Measurements from ENCODE around the gene GGCX. TPM values are rescaled to one million over a fixed set of nuclear protein-coding genes. Genes with fewer than 3 reads are reported as not detected.
A peak's percentile ranks its signal among the peaks of the same experiment; 100 is the strongest.

Gene GGCX
- total and polyA plus RNA-seq, 2 donors (not counting 3 experiments of a cell fraction or from before 2014, with no cell fraction given): 48.0 to 62.7 TPM

DNA sequence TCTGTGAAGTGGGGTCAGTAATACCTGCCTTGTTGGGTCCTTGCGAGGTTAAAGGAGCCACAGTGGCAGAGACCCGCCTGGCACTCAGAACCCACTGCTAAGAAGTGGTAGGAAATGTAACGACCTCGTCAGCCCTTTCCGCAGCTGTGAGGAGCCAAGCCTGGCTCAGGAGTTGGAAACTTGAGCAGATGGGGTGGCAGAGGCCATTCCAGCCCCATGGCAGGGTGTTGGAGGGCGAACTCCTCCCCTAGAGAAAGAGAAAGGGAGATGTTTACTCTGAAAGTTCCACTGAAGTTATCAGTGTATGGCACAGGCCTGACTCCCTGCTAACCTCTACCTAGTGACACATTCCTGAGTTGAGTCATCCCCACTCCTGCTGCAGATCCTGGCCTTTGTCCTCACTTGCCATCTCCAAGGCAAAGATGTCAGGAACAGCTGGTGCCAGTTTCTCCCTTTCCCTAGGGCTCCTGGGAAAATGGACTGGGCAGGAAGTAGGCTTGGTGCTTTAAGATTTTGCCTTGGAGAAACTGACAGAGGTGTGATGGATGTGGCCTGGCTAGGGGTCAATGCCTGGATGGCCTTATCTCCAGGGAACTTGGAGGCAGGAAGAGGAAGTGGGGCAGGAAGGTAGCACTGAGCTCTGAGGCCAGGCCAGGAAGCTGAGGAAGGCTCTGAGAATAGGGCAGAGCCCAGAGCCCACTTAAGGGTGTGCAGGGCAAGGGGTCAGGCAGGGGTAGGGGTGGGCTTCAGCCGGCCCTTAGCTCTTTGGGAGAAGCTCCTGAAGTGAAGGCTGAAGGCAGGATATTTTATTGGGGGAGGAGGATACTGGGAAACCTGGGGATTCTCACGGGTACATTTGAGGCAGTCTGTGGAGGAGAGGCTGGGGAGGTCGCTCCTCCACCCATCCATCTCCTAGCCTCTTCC lies 23.8 kb upstream of the GGCX start:
- POLR2A ChIA-PET: interaction anchor here (0.6 to 1.3 kb wide), 6 partner anchors 10 to 77 kb away, joined by 3 to 8 read pairs (median 6); partner anchors contain the start of genes C2orf68, MAT2A, RNF181 and USP39
- BruUV-seq (replicated peaks): TSS peak; percentile 82
- Histone ChIP-seq H3K9ac (replicated peaks; ENCODE audit: extremely low read depth, insufficient read depth, low read length) (peak overlapping the region; percentile 78), H3K9me3 (replicated peaks; ENCODE audit: control insufficient read depth, insufficient read depth, low read length) (no peaks in the 10 kb centered on the region), H3K27me3 (ENCODE audit: control insufficient read depth in 2 of 2, insufficient read depth in 2 of 2, low read length in 2 of 2) (no peaks in the 10 kb centered on the region), H3K36me3 (ENCODE audit: control insufficient read depth in 2 of 2, extremely low read depth in 1 of 2, insufficient read depth in 2 of 2, low read length in 2 of 2) (no peaks in the 10 kb centered on the region), H3K4me3 (replicated peaks in 1 of 3; ENCODE audit: insufficient read depth in 1 of 3, low read depth in 1 of 3, low read length in 3 of 3) (peak overlapping the region; percentile 17 to 58 (median 55)), H3K9me1 (replicated peaks; ENCODE audit: control insufficient read depth, extremely low read depth, insufficient read depth, low read length) (no peaks in the 10 kb centered on the region), H2AFZ (ENCODE audit: low read depth, low read length) (no peak overlapping the region), H3K79me2 (ENCODE audit: control insufficient read depth, insufficient read depth, low read length) (peaks cover 20% of the 10 kb centered on the region), H3K4me1 (ENCODE audit: control insufficient read depth, extremely low read depth, insufficient read depth, low read length) (peaks cover 56% of the 10 kb centered on the region), H3K4me2 (ENCODE audit: insufficient read depth, low read length) (peak overlapping the region; percentile 40), H3K27ac (ENCODE audit: insufficient read depth, low read depth, low read length) (peak overlapping the region; percentile 66), H4K20me1 (replicated peaks; ENCODE audit: control insufficient read depth, extremely low read depth, insufficient read depth, low read length) (no peaks in the 10 kb centered on the region)
- DNase-seq (ENCODE audit: low read depth, low spot score) (peak; percentile 90), FAIRE-seq (peak; percentile 92)
- intact Hi-C loops (cut with micrococcal nuclease): loop anchor here (1.0 to 2.0 kb wide), 4 partner anchors 10 to 32 kb away; partner anchors contain the start of genes GGCX, RNF181, TMEM150A and USP39
- TF ChIP-seq POLR2A (IDR thresholded peaks at IDR 0.05; ENCODE audit: low read depth, low read length) (peak; percentile 82), GATA2 (IDR thresholded peaks at IDR 0.05; ENCODE audit: insufficient read depth, insufficient read length, low read depth, low read length) (peak; percentile 88), JUN (IDR thresholded peaks at IDR 0.05; ENCODE audit: borderline replicate concordance, insufficient read depth, insufficient read length, low read depth) (peak; percentile 85), FOS (IDR thresholded peaks at IDR 0.05; ENCODE audit: borderline replicate concordance, insufficient read depth, low read length) (peak; percentile 84), MYC (IDR thresholded peaks at IDR 0.05; ENCODE audit: low read depth, low read length) (no peak), POLR2AphosphoS5 (IDR thresholded peaks at IDR 0.05; ENCODE audit: insufficient read depth, low read depth, low read length) (peak; percentile 67), EZH2 (IDR thresholded peaks at IDR 0.05; ENCODE audit: borderline replicate concordance, low read depth, low read length, severe bottlenecking) (no peak)
- TF ChIP-seq, protein P1, sequence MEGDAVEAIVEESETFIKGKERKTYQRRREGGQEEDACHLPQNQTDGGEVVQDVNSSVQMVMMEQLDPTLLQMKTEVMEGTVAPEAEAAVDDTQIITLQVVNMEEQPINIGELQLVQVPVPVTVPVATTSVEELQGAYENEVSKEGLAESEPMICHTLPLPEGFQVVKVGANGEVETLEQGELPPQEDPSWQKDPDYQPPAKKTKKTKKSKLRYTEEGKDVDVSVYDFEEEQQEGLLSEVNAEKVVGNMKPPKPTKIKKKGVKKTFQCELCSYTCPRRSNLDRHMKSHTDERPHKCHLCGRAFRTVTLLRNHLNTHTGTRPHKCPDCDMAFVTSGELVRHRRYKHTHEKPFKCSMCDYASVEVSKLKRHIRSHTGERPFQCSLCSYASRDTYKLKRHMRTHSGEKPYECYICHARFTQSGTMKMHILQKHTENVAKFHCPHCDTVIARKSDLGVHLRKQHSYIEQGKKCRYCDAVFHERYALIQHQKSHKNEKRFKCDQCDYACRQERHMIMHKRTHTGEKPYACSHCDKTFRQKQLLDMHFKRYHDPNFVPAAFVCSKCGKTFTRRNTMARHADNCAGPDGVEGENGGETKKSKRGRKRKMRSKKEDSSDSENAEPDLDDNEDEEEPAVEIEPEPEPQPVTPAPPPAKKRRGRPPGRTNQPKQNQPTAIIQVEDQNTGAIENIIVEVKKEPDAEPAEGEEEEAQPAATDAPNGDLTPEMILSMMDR (IDR thresholded peaks at IDR 0.05; ENCODE audit: extremely low read depth in 1 of 2, insufficient read depth in 1 of 2, low read depth in 1 of 2, low read length in 2 of 2): no peak
- TF ChIP-seq, protein P2, sequence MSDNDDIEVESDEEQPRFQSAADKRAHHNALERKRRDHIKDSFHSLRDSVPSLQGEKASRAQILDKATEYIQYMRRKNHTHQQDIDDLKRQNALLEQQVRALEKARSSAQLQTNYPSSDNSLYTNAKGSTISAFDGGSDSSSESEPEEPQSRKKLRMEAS (IDR thresholded peaks at IDR 0.05; ENCODE audit: insufficient read depth, insufficient read length): no peak
- dilution Hi-C loops (cut with MboI; ENCODE audit: extremely low pct_ligation_motif_present, low sequenced_read_pairs): no loop called here
- CTCF ChIA-PET: interaction anchor here (0.6 to 0.9 kb wide), 3 partner anchors 8 to 47 kb away, joined by 3 to 5 read pairs (median 4); partner anchors contain the start of genes RNF181 and VAMP8
